PC-9 (cell line): ENCODE results near the gene SOX10. TPM values are rescaled to one million over a fixed set of nuclear protein-coding genes. Genes with fewer than 3 reads are reported as not detected.
"Not testable (repeated sequence)": the region's sequence is repeated elsewhere in the genome, so short reads cannot be mapped to it uniquely, and the experiment has no call there.

Experiments used
- BruUV-seq: library from RNA; stranded (reverse); fragments of 400-500 nt; replicated peaks from 2 replicates; lab custom pipeline; 2021; lab: Mats Ljungman, UMichigan
- CTCF ChIA-PET: fragments of 300-600 bp; sonication (Branson Sonifier 250); formaldehyde crosslinking; loops from one replicate; lab custom pipeline; 2022; ENCODE audit warnings: antibody characterized with exemption; lab: Charles Lee
- POLR2A ChIA-PET: fragments of 300-600 bp; sonication (Branson Sonifier 250); formaldehyde crosslinking; loops from one replicate; lab custom pipeline; 2022; ENCODE audit warnings: antibody characterized with exemption; ENCODE audit not compliant: unreplicated experiment; lab: Charles Lee
- DNase-seq, 2 experiments: peaks; one replicate each; pipeline versions ENCODE4 v3.0.0 to v3.0.0-alpha.2; 2015 to 2022; ENCODE audit warnings: mixed read lengths in 1 of 2
- H2AFZ ChIP-seq: fragments of 200-600 bp; sonication (generic); 2 replicates; pipeline ENCODE4 v1.8.1; 2017; ENCODE audit warnings: antibody characterized with exemption
- H3F3A ChIP-seq: fragments of 200-600 bp; sonication (generic); 2 replicates; pipeline ENCODE4 v1.8.1; 2017; ENCODE audit warnings: antibody characterized with exemption, mild to moderate bottlenecking, low read depth; ENCODE audit not compliant: insufficient read depth
- H3K27ac ChIP-seq: fragments of 200-600 bp; sonication (generic); 2 replicates; pipeline ENCODE4 v1.6.1; 2016; ENCODE audit warnings: mixed run types
- H3K27me3 ChIP-seq: fragments of 200-600 bp; sonication (generic); 2 replicates; pipeline ENCODE4 v1.6.1; 2016; ENCODE audit warnings: low read depth, mixed run types; ENCODE audit not compliant: insufficient read depth
- H3K36me3 ChIP-seq: fragments of 200-600 bp; sonication (generic); 2 replicates; pipeline ENCODE4 v1.6.1; 2016; ENCODE audit warnings: low read depth, mixed run types
- H3K4me1 ChIP-seq: fragments of 200-600 bp; sonication (generic); replicated peaks from 2 replicates; pipeline ENCODE4 v1.6.1; 2016; ENCODE audit warnings: mixed run types; ENCODE audit not compliant: insufficient read depth
- H3K4me2 ChIP-seq: fragments of 200-600 bp; sonication (generic); 2 replicates; pipeline ENCODE4 v1.6.1; 2017; ENCODE audit warnings: mixed run types
- H3K4me3 ChIP-seq: fragments of 200-600 bp; sonication (generic); 2 replicates; pipeline ENCODE4 v1.6.1; 2016; ENCODE audit warnings: mixed run types
- H3K79me2 ChIP-seq: fragments of 200-600 bp; sonication (generic); 2 replicates; pipeline ENCODE4 v1.6.1; 2017; ENCODE audit warnings: low read depth, mixed run types
- H3K9me2 ChIP-seq: fragments of 200-600 bp; sonication (generic); 2 replicates; pipeline ENCODE4 v1.8.1; 2017; ENCODE audit warnings: mild to moderate bottlenecking; ENCODE audit not compliant: insufficient read depth
- H3K9me3 ChIP-seq: fragments of 200-600 bp; sonication (generic); 2 replicates; pipeline ENCODE4 v1.8.1; 2016; ENCODE audit warnings: low read depth; ENCODE audit not compliant: insufficient read depth
- H4K20me1 ChIP-seq: fragments of 200-600 bp; sonication (generic); 2 replicates; pipeline ENCODE4 v1.8.1; 2017; ENCODE audit not compliant: insufficient read depth
- CTCF ChIP-seq: fragments of 200-600 bp; sonication (generic); conservative IDR thresholded peaks from 2 replicates; pipeline ENCODE4 v1.6.1; 2017; ENCODE audit warnings: mixed run types, antibody characterized with exemption, mild to moderate bottlenecking, moderate library complexity
- EZH2 ChIP-seq: fragments of 200-600 bp; sonication (generic); IDR thresholded peaks from 2 replicates; pipeline ENCODE4 v1.8.0; 2017; ENCODE audit warnings: antibody characterized with exemption, low read depth
- intact Hi-C: fragments of 100-400 bp; cut with micrococcal nuclease; formaldehyde crosslinking; loops from one replicate; pipeline ENCODE4 v1.10.0; 2022; ENCODE audit not compliant: unreplicated experiment
- total RNA-seq: library from RNA; stranded (reverse); gene quantifications from 2 replicates; pipeline ENCODE4 v1.2.3, GENCODE V29; 2021

Gene SOX10
- total RNA-seq, 1 experiment from 2014 or later: not detected

DNA sequence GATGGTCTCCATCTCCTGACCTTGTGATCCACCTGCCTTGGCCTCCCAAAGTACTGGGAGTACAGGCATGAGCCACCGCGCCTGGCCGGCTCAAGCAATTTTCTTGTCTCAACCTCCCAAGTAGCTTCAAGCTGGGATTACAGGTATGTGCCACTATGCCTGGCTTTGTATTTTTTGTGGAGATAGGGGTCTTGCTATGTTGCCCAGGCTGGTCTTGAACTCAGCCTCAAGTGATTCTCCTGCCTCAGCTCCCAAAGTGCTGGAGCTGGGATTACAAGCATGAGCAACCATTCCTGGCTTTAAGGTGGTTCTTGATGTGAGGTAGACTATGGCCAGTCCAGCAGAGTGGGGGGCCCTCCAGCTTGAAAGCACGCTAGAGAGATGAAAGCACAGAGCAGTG is 23.3 kb downstream of the SOX10 start:
- H3K4me1 ChIP-seq: no peaks in the 10 kb centered on the region
- H3K9me3 ChIP-seq: no peaks in the 10 kb centered on the region
- ChIA-PET POLR2A (no interaction called here), CTCF (no interaction called here)
- no TSS peak for BruUV-seq
- H4K20me1 ChIP-seq: peaks cover 11% of the 10 kb centered on the region; the same call in 1 of the 2 replicates
- peaks cover 16% of the 10 kb centered on the region for H3K79me2 ChIP-seq
- no peak for DNase-seq
- TF ChIP-seq CTCF (no peak), EZH2 (no peak)
- H3K27me3 ChIP-seq: no peaks in the 10 kb centered on the region
- no peak overlapping the region for H3K4me3 ChIP-seq
- H3K36me3 ChIP-seq: peaks cover 51% of the 10 kb centered on the region
- intact Hi-C loops: loop anchor here (10.0 kb wide), 2 partner anchors 356 to 426 kb away; partner anchors contain the start of gene GGA1
- H3K9me2 ChIP-seq: no peaks in the 10 kb centered on the region
- no peak overlapping the region for H2AFZ ChIP-seq
- H3K4me2 ChIP-seq: no peak overlapping the region
- H3F3A ChIP-seq: peaks cover 30% of the 10 kb centered on the region
- no peak overlapping the region for H3K27ac ChIP-seq

DNA sequence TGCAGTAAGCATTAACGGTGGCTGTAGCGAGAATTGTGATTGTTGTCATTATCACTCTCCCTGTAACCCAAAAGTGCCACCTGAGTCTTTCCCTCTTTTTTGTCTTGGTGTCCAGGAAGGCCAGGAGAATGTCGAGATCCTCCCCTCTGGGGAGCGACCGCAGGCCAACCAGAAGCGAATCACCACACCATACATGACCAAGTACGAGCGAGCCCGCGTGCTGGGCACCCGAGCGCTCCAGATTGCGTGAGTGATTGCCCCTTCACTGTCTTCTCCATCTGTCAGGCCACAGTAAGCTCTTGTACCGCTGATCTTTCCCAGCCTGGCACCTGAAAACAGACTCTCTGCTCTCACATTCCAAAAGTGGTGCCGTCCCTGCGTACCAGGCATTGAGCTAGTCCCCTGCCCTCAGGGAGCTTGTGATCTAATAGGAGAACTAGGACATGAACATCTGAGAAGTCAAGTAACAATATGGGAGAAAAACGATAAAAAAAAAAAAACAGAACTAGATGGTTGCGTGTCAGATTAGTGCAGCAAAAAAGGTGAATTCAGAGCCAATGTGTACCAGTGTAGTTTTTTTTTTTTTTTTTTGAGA is 25.0 kb downstream of the SOX10 start:
- CTCF ChIA-PET: interaction anchor here (0.6 to 1.2 kb wide), 4 partner anchors 17 to 340 kb away, joined by 3 to 13 read pairs (median 7); no protein-coding TSS in a partner anchor
- TF ChIP-seq EZH2 (no peak), CTCF (no peak)
- Histone ChIP-seq H3K27me3 (no peaks in the 10 kb centered on the region), H4K20me1 (peaks cover 3% of the 10 kb centered on the region; the same call in 1 of the 2 replicates), H3K4me3 (no peak overlapping the region), H3K79me2 (peaks cover 27% of the 10 kb centered on the region), H3K27ac (no peak overlapping the region), H3K9me3 (no peaks in the 10 kb centered on the region), H3K4me1 (peaks cover 9% of the 10 kb centered on the region), H3K4me2 (no peak overlapping the region), H3K36me3 (peaks cover 47% of the 10 kb centered on the region), H3F3A (peaks cover 24% of the 10 kb centered on the region), H3K9me2 (no peaks in the 10 kb centered on the region), H2AFZ (no peak overlapping the region)
- intact Hi-C loops: no loop called here
- no peak for DNase-seq
- POLR2A ChIA-PET: interaction anchor here (0.6 to 0.7 kb wide), 2 partner anchors 52 to 270 kb away, joined by 5 to 6 read pairs; no protein-coding TSS in a partner anchor
- BruUV-seq: no TSS peak

- H3K9me2 ChIP-seq: no peaks in the 10 kb centered on the region
- no peak overlapping the region for H3K4me2 ChIP-seq
- no peak overlapping the region for H2AFZ ChIP-seq
- DNase-seq: no peak
- no peak overlapping the region for H3K4me3 ChIP-seq
- intact Hi-C loops: no loop called here
- H3K9me3 ChIP-seq: no peaks in the 10 kb centered on the region
- ChIA-PET POLR2A (no interaction called here), CTCF (no interaction called here)
- H3K27ac ChIP-seq: no peak overlapping the region
- H4K20me1 ChIP-seq: no peaks in the 10 kb centered on the region; the same call in 1 of the 2 replicates
- TF ChIP-seq EZH2: no peak
- TF ChIP-seq CTCF: no peak
- H3F3A ChIP-seq: peaks cover 7% of the 10 kb centered on the region
- peaks cover 38% of the 10 kb centered on the region for H3K36me3 ChIP-seq
- peaks cover 35% of the 10 kb centered on the region for H3K79me2 ChIP-seq
- H3K27me3 ChIP-seq: no peaks in the 10 kb centered on the region
- no TSS peak for BruUV-seq
- peaks cover 14% of the 10 kb centered on the region for H3K4me1 ChIP-seq
Observed at GRCh38 chr22:37957232-37957631, 27.1 kb downstream of the SOX10 start.

- Histone ChIP-seq H3K4me1 (peaks cover 18% of the 10 kb centered on the region), H3K79me2 (peaks cover 35% of the 10 kb centered on the region), H3K36me3 (peaks cover 25% of the 10 kb centered on the region), H3F3A (peaks cover 16% of the 10 kb centered on the region)
- H3K27ac ChIP-seq, H3K27me3 ChIP-seq, POLR2A ChIA-PET, H2AFZ ChIP-seq, intact Hi-C loops, H4K20me1 ChIP-seq, H3K9me2 ChIP-seq, H3K9me3 ChIP-seq, H3K4me2 ChIP-seq, H3K4me3 ChIP-seq, BruUV-seq, CTCF ChIA-PET, DNase-seq: not testable (repeated sequence)
Observed at GRCh38 chr22:37955825-37956397, 28.4 kb downstream of the SOX10 start.
